Endothelial cell of umbilical vein (primary cell): ENCODE measurements around the gene KIF6. TPM values are rescaled to one million over a fixed set of nuclear protein-coding genes. Genes with fewer than 3 reads are reported as not detected.

Experiments
- BruUV-seq: library from RNA; stranded (reverse); fragments of 400-500 nt; replicated peaks from 2 replicates; lab custom pipeline; 2021; lab: Mats Ljungman, UMichigan
- CTCF ChIA-PET: fragments of 300-600, 350-600 bp; sonication (Branson Sonifier 250); formaldehyde crosslinking; loops from one replicate; lab custom pipeline; 2021; ENCODE audit warnings: antibody characterized with exemption, inconsistent platforms; lab: Charles Lee
- POLR2A ChIA-PET: fragments of 300-600, 350-600 bp; sonication (Branson Sonifier 250); formaldehyde crosslinking; loops from one replicate; lab custom pipeline; 2021; ENCODE audit warnings: antibody characterized with exemption, inconsistent platforms; lab: Charles Lee
- DNase-seq: peaks from one replicate; pipeline ENCODE4 v3.0.0-alpha.2; 2011; ENCODE audit warnings: low read depth, low spot score
- FAIRE-seq: peaks from 2 replicates; lab custom pipeline; 2011; peaks lifted over from hg19 to GRCh38; lab: Jason Lieb, UNC
- H2AFZ ChIP-seq: 2 replicates; pipeline ENCODE4 v1.6.0; 2012; ENCODE audit warnings: low read depth, low read length, control low read depth, inconsistent platforms
- H3K27ac ChIP-seq: 2 replicates; pipeline ENCODE4 v1.5.1; 2011; ENCODE audit warnings: low read depth, mild to moderate bottlenecking, control low read depth, low read length, moderate library complexity; ENCODE audit not compliant: insufficient read depth
- H3K27me3 ChIP-seq, 2 experiments: 2 replicates each; pipeline versions ENCODE4 v1.6.0 to v1.6.1; 2011; ENCODE audit warnings: low read length in 2 of 2, mixed read lengths in 1 of 2; ENCODE audit not compliant: control insufficient read depth in 2 of 2, insufficient read depth in 2 of 2
- H3K36me3 ChIP-seq, 2 experiments: 2 replicates in 1 of 2; 3 replicates in 1 of 2; pipeline ENCODE4 v1.5.1; 2011; ENCODE audit warnings: low read length in 2 of 2, mild to moderate bottlenecking in 1 of 2, moderate library complexity in 1 of 2; ENCODE audit not compliant: control insufficient read depth in 2 of 2, insufficient read depth in 2 of 2; ENCODE audit errors: extremely low read depth in 1 of 2
- H3K4me1 ChIP-seq: 3 replicates; pipeline ENCODE4 v1.5.1; 2011; ENCODE audit warnings: mild to moderate bottlenecking, low read length; ENCODE audit not compliant: control insufficient read depth, insufficient read depth; ENCODE audit errors: extremely low read depth
- H3K4me2 ChIP-seq: 2 replicates; pipeline ENCODE4 v1.6.1; 2011; ENCODE audit warnings: low read length, control low read depth, mixed read lengths; ENCODE audit not compliant: insufficient read depth
- H3K4me3 ChIP-seq, 3 experiments: fragments of 200-600 bp in 1 of 3; sonication (generic), shearing (Covaris generic) in 1 of 3; replicated peaks in 1 of 3; 2 replicates each; pipeline ENCODE4 v1.5.1; 2011 to 2016; ENCODE audit warnings: control low read depth in 3 of 3, low read length in 3 of 3, mild to moderate bottlenecking in 2 of 3, inconsistent platforms in 1 of 3, low read depth in 1 of 3, moderate library complexity in 1 of 3; ENCODE audit not compliant: insufficient read depth in 1 of 3
- H3K79me2 ChIP-seq: 2 replicates; pipeline ENCODE4 v1.6.0; 2012; ENCODE audit warnings: low read length, inconsistent platforms; ENCODE audit not compliant: control insufficient read depth, insufficient read depth
- H3K9ac ChIP-seq: replicated peaks from 2 replicates; pipeline ENCODE3; 2011; ENCODE audit warnings: low read length, control low read depth; ENCODE audit not compliant: insufficient read depth; ENCODE audit errors: extremely low read depth
- H3K9me1 ChIP-seq: replicated peaks from 3 replicates; pipeline ENCODE4 v1.6.0; 2011; ENCODE audit warnings: mild to moderate bottlenecking, low read length; ENCODE audit not compliant: control insufficient read depth, insufficient read depth; ENCODE audit errors: extremely low read depth
- H3K9me3 ChIP-seq: replicated peaks from 2 replicates; pipeline ENCODE4 v1.5.1; 2012; ENCODE audit warnings: low read length, inconsistent platforms; ENCODE audit not compliant: control insufficient read depth, insufficient read depth
- H4K20me1 ChIP-seq: replicated peaks from 2 replicates; pipeline ENCODE3; 2011; ENCODE audit warnings: mild to moderate bottlenecking, low read length; ENCODE audit not compliant: control insufficient read depth, insufficient read depth; ENCODE audit errors: extremely low read depth
- CTCF ChIP-seq, 2 donors: IDR thresholded peaks; 1 replicate in 1 of 2; 2 replicates in 1 of 2; pipeline ENCODE4 v1.5.1; 2011; ENCODE audit warnings: low read length in 2 of 2, mild to moderate bottlenecking in 2 of 2, moderate library complexity in 2 of 2, control low read depth in 1 of 2, inconsistent platforms in 1 of 2, low read depth in 1 of 2; ENCODE audit not compliant: insufficient read depth in 1 of 2; ENCODE audit errors: extremely low read depth in 1 of 2
- EZH2 ChIP-seq: IDR thresholded peaks from 2 replicates; pipeline ENCODE4 v1.6.1; 2012; ENCODE audit warnings: borderline replicate concordance, low read depth, mild to moderate bottlenecking, moderate library complexity, low read length, inconsistent platforms; ENCODE audit not compliant: severe bottlenecking
- FOS ChIP-seq: IDR thresholded peaks from 2 replicates; pipeline ENCODE4 v1.6.1; 2011; ENCODE audit warnings: mild to moderate bottlenecking, low read length, moderate library complexity, borderline replicate concordance; ENCODE audit not compliant: insufficient read depth
- GATA2 ChIP-seq: IDR thresholded peaks from 2 replicates; pipeline ENCODE4 v1.7.0; 2011; ENCODE audit warnings: low read depth, mild to moderate bottlenecking, moderate library complexity, mixed read lengths, low read length; ENCODE audit not compliant: insufficient read length, insufficient read depth
- JUN ChIP-seq: IDR thresholded peaks from 2 replicates; pipeline ENCODE4 v1.6.1; 2011; ENCODE audit warnings: borderline replicate concordance, low read depth; ENCODE audit not compliant: insufficient read length, insufficient read depth
- MAX ChIP-seq: IDR thresholded peaks from 2 replicates; pipeline ENCODE4 v1.6.1; 2011; ENCODE audit not compliant: insufficient read depth, insufficient read length
- MYC ChIP-seq: IDR thresholded peaks from one replicate; pipeline ENCODE4 v1.6.1; 2011; ENCODE audit warnings: mild to moderate bottlenecking, low read depth, low read length
- POLR2A ChIP-seq: IDR thresholded peaks from 2 replicates; pipeline ENCODE4 v1.6.1; 2012; ENCODE audit warnings: low read depth, mild to moderate bottlenecking, control low read depth, low read length
- POLR2AphosphoS5 ChIP-seq: IDR thresholded peaks from 2 replicates; pipeline ENCODE4 v1.6.1; 2012; ENCODE audit warnings: low read depth, mild to moderate bottlenecking, control low read depth, low read length, moderate library complexity; ENCODE audit not compliant: insufficient read depth
- dilution Hi-C: fragments of 300-500 bp; cut with MboI; formaldehyde crosslinking; loops from one replicate; pipeline ENCODE4 v1.15.0; 2019; ENCODE audit warnings: low sequenced_read_pairs; ENCODE audit not compliant: extremely low pct_ligation_motif_present
- intact Hi-C: fragments of 100-400 bp; cut with micrococcal nuclease; formaldehyde crosslinking; loops from one replicate; pipeline ENCODE4 v1.10.0; 2022
- polyA plus RNA-seq, 4 experiments: library from polyadenylated mRNA; depleted of rRNA in 3 of 4; stranded (reverse) in 3 of 4; unstranded in 1 of 4; fragments of >200 nt; gene quantifications; 2 replicates each; pipeline versions ENCODE4 v1.2.1 to v1.2.3, GENCODE V29; 2011 to 2012; ENCODE audit warnings: missing spikeins in 1 of 4
- total RNA-seq: library from RNA; stranded (reverse); gene quantifications from 2 replicates; pipeline ENCODE4 v1.2.3, GENCODE V29; 2021

Gene KIF6
- total and polyA plus RNA-seq, 2 donors (not counting 3 experiments of a cell fraction or from before 2014, with no cell fraction given): not detected

GRCh38 chr6:39700362-39700761 is 24.8 kb downstream of the KIF6 start:
- Histone ChIP-seq H2AFZ (no peak overlapping the region), H3K9me1 (no peaks in the 10 kb centered on the region), H3K9me3 (no peaks in the 10 kb centered on the region), H3K4me1 (no peaks in the 10 kb centered on the region), H3K27me3 (no peaks in the 10 kb centered on the region), H3K36me3 (no peaks in the 10 kb centered on the region), H3K4me3 (no peak overlapping the region), H4K20me1 (no peaks in the 10 kb centered on the region), H3K79me2 (no peaks in the 10 kb centered on the region), H3K4me2 (no peak overlapping the region), H3K27ac (no peak overlapping the region), H3K9ac (no peak overlapping the region)
- intact Hi-C loops: no loop called here
- ChIA-PET CTCF (no interaction called here), POLR2A (no interaction called here)
- dilution Hi-C loops: no loop called here
- DNase-seq: no peak
- TF ChIP-seq JUN (no peak), MAX (no peak), FOS (no peak), POLR2AphosphoS5 (no peak), POLR2A (no peak), CTCF (IDR thresholded peaks at IDR 0.05; ENCODE audit: extremely low read depth in 1 of 2, insufficient read depth in 1 of 2, low read depth in 1 of 2, low read length in 2 of 2) (no peak), GATA2 (no peak), MYC (no peak), EZH2 (no peak)
- no peak for FAIRE-seq
- no TSS peak for BruUV-seq
